NCI-H774 (cell line): Measurements from ENCODE around the gene C18orf32.
A peak's percentile ranks its signal among the peaks of the same experiment; 100 is the strongest.
"Not testable (repeated sequence)": the region's sequence is repeated elsewhere in the genome, so short reads cannot be mapped to it uniquely, and the experiment has no call there.

Experiments
- DNase-seq: peaks from one replicate; lab custom pipeline; 2025; lab: John Stamatoyannopoulos, UW

Gene C18orf32

GRCh38 chr18:49500201-49500921 is 13.3 kb upstream of the C18orf32 start:
- DNase-seq: no peak

- DNase-seq: no peak
Observed at GRCh38 chr18:49499046-49499637, 12.1 kb upstream of the C18orf32 start.

- no peak for DNase-seq
Observed at GRCh38 chr18:49495480-49495879, 8.4 kb upstream of the C18orf32 start.

GRCh38 chr18:49495076-49495475 is 8.0 kb upstream of the C18orf32 start:
- no peak for DNase-seq

GRCh38 chr18:49494660-49495059 is 7.6 kb upstream of the C18orf32 start:
- DNase-seq: no peak

GRCh38 chr18:49492694-49493033 is 5.6 kb upstream of the C18orf32 start:
- DNase-seq: no peak

GRCh38 chr18:49491857-49492693 is 5.0 kb upstream of the C18orf32 start, which contains the start of gene RPL17:
Gene RPL17 (minus strand): TSS chr18:49492465.
- peak; percentile 96 for DNase-seq

GRCh38 chr18:49491534-49491856 is 4.5 kb upstream of the C18orf32 start:
- no peak for DNase-seq

- no peak for DNase-seq
Observed at GRCh38 chr18:49490246-49490762, 3.3 kb upstream of the C18orf32 start.

GRCh38 chr18:49487711-49488310 is 777 bp upstream of the C18orf32 start:
- no peak for DNase-seq

- no peak for DNase-seq
Observed at GRCh38 chr18:49486606-49486952, 455 bp downstream of the C18orf32 start.

- DNase-seq: no peak
Observed at GRCh38 chr18:49486134-49486533, 900 bp downstream of the C18orf32 start.

GRCh38 chr18:49483198-49483597 is 3.8 kb downstream of the C18orf32 start:
- DNase-seq: no peak

- DNase-seq: no peak
Observed at GRCh38 chr18:49481907-49482306, 5.1 kb downstream of the C18orf32 start.

- no peak for DNase-seq
Observed at GRCh38 chr18:49481317-49481716, 5.7 kb downstream of the C18orf32 start.

- no peak for DNase-seq
Observed at GRCh38 chr18:49479381-49480137, 7.5 kb downstream of the C18orf32 start.

GRCh38 chr18:49476664-49477411 is 10.2 kb downstream of the C18orf32 start:
- DNase-seq: no peak

- DNase-seq: not testable (repeated sequence)
Observed at GRCh38 chr18:49474935-49475334, 12.1 kb downstream of the C18orf32 start.

- DNase-seq: no peak
Observed at GRCh38 chr18:49473721-49474120, 13.3 kb downstream of the C18orf32 start.

- DNase-seq: no peak
Observed at GRCh38 chr18:49472459-49472858, 14.6 kb downstream of the C18orf32 start.

- DNase-seq: no peak
Observed at GRCh38 chr18:49471532-49471931, 15.5 kb downstream of the C18orf32 start.
